ENCODE data around the gene MCEE.
"Not testable (repeated sequence)": the region's sequence is repeated elsewhere in the genome, so short reads cannot be mapped to it uniquely, and the experiment has no call there.

The MCEE gene

GRCh38 chr2:71130152-71130904 lies at the start of gene MCEE, which contains the start of gene MPHOSPH10:
Gene MCEE, minus strand, starts transcription at chr2:71130229. Its CDS starts 10 bp downstream, at chr2:71130219.
Gene MPHOSPH10, plus strand, starts transcription at chr2:71130634. Its CDS starts 32 bp downstream, at chr2:71130666.
- peak; percentile 96 for DNase-seq

GRCh38 chr2:71178836-71179235 lies 48.8 kb upstream of the MCEE start:
- DNase-seq: not testable (repeated sequence)

- DNase-seq: no peak
These were observed 44.2 kb upstream of the MCEE start for GRCh38 chr2:71174207-71174606.

GRCh38 chr2:71173096-71173495 lies 43.1 kb upstream of the MCEE start:
- DNase-seq: no peak

- no peak for DNase-seq
These were observed 36.8 kb upstream of the MCEE start for GRCh38 chr2:71166812-71167211.

- DNase-seq: peak; percentile 77
These were observed 27.2 kb upstream of the MCEE start for GRCh38 chr2:71157124-71157793.

- DNase-seq: no peak
These were observed 26.5 kb upstream of the MCEE start for GRCh38 chr2:71156573-71156972.

GRCh38 chr2:71155846-71156245 lies 25.8 kb upstream of the MCEE start:
- no peak for DNase-seq

- DNase-seq: peak; percentile 54
These were observed 24.8 kb upstream of the MCEE start for GRCh38 chr2:71154798-71155197.

GRCh38 chr2:71154279-71154678 lies 24.2 kb upstream of the MCEE start:
- DNase-seq: no peak

- DNase-seq: no peak
These were observed 23.7 kb upstream of the MCEE start for GRCh38 chr2:71153585-71154224.

GRCh38 chr2:71151620-71152019 lies 21.6 kb upstream of the MCEE start:
- peak; percentile 13 for DNase-seq

- no peak for DNase-seq
These were observed 20.2 kb upstream of the MCEE start for GRCh38 chr2:71150082-71150816.

- no peak for DNase-seq
These were observed 18.6 kb upstream of the MCEE start for GRCh38 chr2:71148506-71149063.

GRCh38 chr2:71143782-71144181 lies 13.8 kb upstream of the MCEE start:
- no peak for DNase-seq

GRCh38 chr2:71136174-71136573 lies 6.1 kb upstream of the MCEE start:
- no peak for DNase-seq

GRCh38 chr2:71133603-71134002 lies 3.6 kb upstream of the MCEE start:
- DNase-seq: no peak

- not testable (repeated sequence) for DNase-seq
These were observed 1.5 kb upstream of the MCEE start for GRCh38 chr2:71131387-71132166.

- DNase-seq: peak; percentile 72
These were observed 846 bp upstream of the MCEE start for GRCh38 chr2:71130905-71131244.

GRCh38 chr2:71129902-71130151 lies 202 bp downstream of the MCEE start:
- DNase-seq: no peak

GRCh38 chr2:71129114-71129901 lies 721 bp downstream of the MCEE start:
- DNase-seq: peak; percentile 25

- DNase-seq: no peak
These were observed 3.1 kb downstream of the MCEE start for GRCh38 chr2:71126957-71127356.
